Measurements from ENCODE around the gene CDH13.

Gene CDH13

DNA sequence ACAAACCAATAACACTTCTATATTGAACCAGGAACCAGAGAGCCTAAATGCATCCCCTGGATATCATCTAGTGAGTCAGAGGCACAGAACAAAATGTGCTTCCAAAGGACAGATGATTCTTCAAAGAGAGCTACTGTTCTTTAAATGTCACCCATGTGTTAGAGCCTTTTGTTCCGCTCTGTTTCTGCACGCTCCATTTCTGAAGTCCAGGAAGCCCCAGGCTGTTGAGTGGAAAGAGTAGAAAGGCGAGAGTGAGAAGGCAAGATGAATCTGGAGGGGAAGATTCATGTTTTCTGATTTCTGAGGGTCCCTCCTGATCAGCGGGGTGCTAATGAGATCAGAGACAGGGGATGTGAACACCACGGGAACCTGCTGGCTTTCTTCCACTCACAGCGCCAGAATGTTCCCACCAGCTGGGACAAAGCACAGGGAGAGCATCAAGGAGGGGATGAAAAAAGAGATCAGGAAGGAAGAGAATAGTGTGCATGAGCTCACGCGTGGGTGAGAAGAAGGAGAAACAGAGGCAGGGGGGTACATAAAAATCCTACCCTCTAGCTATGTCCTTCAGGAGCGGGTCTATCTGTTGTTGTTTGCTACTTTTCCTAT lies 621.1 kb downstream of the CDH13 start:
- no peak for DNase-seq (ENCODE audit: low read depth in 2 of 2)

GRCh38 chr16:83248735-83249463 lies 622.1 kb downstream of the CDH13 start:
- DNase-seq (ENCODE audit: low read depth in 2 of 2), result no peak

- DNase-seq (ENCODE audit: low read depth in 2 of 2), result no peak
Observed at GRCh38 chr16:83253521-83253920, 626.8 kb downstream of the CDH13 start.

GRCh38 chr16:83258366-83258928 lies 631.7 kb downstream of the CDH13 start:
- no peak for DNase-seq (ENCODE audit: low read depth in 2 of 2)

DNA sequence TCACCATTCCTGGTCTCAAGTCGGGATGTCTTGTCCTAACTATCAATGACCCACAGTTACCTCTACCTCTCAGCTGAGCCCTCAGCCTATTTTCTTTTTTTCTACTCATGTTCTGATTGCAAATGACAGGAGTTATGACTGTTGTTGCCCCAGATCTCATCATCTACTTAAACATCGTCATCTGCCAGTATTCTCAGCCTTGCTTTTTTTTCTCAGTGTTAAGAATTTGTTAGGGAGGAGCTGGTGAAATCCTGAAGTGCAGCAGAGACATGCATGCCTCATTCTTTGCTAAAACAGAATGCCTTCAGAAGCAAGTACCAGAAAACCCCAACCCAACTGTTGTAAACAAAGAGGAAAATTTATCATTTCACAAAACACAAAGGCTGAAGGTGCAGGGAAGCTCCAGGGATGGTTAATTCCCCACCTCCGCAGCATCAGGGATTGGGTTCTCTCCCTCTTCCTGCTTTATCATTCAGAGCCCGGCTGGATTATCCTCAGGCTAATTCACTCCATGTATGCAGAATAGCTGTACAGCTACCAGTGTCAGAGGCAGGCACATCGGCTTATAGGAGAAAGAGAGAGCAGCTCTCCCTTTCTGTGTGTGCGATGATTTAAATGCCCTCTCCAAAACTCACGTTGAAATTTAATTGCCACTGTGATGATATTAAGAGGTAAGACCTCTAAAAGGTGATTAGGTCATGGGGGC lies 640.2 kb downstream of the CDH13 start:
- no peak for DNase-seq (ENCODE audit: low read depth in 2 of 2)

- no peak for DNase-seq (ENCODE audit: low read depth in 2 of 2)
Observed at GRCh38 chr16:83268169-83268568, 641.4 kb downstream of the CDH13 start.

DNA sequence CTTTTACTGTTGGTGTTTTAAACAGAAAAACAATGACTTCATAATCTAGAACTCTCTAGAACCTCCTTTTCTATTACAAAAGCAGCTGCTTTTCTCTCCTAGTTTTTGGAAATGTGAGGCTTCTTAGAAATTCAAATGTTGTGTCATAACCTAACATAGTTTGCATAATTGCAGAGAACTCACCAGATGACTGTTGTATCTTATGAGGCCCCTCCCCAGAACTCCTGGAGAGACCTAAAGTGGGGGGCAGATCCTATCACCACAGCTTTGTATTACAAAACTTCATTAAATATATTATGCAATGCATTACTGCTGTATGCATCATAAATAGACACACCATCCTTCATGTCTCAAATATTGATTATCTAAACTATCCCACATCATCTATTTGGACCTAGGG lies 642.3 kb downstream of the CDH13 start:
- DNase-seq (ENCODE audit: low read depth in 2 of 2), result no peak

GRCh38 chr16:83269541-83269940 lies 642.8 kb downstream of the CDH13 start:
- DNase-seq (ENCODE audit: low read depth in 2 of 2), result no peak

GRCh38 chr16:83270061-83270460 lies 643.3 kb downstream of the CDH13 start:
- no peak for DNase-seq (ENCODE audit: low read depth in 2 of 2)

- DNase-seq (ENCODE audit: low read depth in 2 of 2), result no peak
Observed at GRCh38 chr16:83270640-83271039, 643.9 kb downstream of the CDH13 start.

DNA sequence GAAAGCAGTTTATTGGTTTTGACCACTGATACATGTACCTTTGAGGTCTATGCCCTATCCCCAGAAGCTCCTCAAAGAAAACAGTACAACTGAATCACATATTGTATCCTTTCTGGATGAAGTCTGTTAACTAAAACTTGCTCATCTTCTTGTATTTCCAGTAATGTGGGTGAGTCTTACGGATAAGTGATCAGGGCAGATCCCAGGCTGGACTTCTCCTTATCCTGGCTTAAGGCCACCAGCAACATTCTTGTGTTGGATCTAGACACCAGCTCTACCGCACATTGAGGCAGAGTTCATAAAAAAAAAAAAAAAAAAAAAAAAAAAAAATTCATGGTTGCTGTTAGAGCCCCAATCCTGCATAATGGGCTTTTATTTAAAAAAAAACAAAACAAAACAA lies 644.4 kb downstream of the CDH13 start:
- DNase-seq (ENCODE audit: low read depth in 2 of 2), result no peak

- DNase-seq (ENCODE audit: low read depth in 2 of 2), result no peak
Observed at GRCh38 chr16:83271970-83272575, 645.3 kb downstream of the CDH13 start.

DNA sequence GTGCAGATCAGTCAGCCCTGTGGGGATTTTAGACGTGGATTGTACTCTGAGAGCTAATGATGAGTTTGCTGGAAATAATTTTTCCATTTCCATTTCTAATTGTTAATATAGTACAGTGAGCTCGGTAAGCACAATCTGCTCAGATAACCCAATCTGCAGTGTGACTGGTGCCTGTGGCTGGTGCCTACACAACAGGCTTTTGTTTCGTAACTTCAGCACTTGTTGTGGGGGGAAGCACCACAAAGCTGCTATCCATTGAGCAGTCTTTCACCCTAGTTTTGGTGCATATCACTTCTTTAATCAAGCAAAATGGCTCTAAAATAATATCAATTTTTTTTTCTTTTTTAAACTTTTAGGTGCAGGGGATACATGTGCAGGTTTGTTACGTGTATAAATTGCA lies 646.1 kb downstream of the CDH13 start:
- DNase-seq (ENCODE audit: low read depth in 2 of 2), result no peak

DNA sequence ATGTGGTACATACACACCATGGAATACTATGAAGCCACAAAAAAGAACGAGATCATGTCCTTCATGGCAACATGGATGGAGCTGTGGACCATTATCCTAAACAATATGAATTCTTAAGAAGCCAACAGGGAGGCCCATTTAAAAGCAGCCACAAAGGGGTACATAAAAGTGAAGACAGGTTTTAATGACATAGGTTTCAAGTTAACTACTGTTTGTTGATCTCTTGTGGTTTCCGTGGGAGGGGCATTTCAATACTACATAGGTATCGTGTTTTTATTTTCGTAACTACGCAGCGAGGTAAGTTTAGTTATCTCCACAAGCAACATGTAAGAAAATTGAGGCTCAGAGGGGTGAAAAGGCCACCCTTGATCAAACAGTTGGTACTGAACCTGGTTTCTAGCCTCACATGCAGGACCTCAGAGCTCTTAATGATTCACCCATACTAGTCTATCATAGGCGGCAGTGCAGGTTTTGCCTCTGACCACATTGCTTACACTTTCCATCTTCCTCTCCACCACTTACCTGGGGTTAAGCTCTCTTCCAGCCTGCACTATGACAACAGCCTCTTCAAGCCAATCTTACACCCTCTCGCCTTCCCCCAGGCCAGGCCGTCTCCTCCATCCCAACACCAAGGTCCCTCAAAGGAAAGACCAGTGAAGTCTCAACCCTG lies 646.9 kb downstream of the CDH13 start:
- no peak for DNase-seq (ENCODE audit: low read depth in 2 of 2)

GRCh38 chr16:83279251-83279650 lies 652.5 kb downstream of the CDH13 start:
- DNase-seq (ENCODE audit: low read depth in 2 of 2), result no peak

DNA sequence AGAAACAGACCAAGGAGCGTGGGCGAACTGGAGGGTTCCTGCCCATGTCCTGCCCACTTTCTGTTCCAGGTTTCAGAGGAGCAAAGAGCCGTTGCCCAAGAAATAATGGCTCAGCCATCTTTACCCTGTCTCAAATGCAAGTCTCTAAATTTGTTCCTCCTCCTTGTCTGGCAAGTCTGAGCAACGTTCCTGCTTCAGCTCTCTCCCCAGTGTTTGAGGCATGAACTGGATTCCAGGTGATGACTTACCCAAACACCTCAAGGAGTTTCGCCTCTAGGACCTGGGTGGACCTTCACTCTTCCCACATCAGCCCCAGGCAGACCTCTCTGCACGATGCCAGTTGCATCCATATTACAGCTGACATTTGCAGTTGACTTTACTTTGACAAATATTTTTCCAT lies 659.2 kb downstream of the CDH13 start:
- DNase-seq (ENCODE audit: low read depth in 2 of 2), result no peak

- no peak for DNase-seq (ENCODE audit: low read depth in 2 of 2)
Observed at GRCh38 chr16:83296505-83296904, 669.7 kb downstream of the CDH13 start.

DNA sequence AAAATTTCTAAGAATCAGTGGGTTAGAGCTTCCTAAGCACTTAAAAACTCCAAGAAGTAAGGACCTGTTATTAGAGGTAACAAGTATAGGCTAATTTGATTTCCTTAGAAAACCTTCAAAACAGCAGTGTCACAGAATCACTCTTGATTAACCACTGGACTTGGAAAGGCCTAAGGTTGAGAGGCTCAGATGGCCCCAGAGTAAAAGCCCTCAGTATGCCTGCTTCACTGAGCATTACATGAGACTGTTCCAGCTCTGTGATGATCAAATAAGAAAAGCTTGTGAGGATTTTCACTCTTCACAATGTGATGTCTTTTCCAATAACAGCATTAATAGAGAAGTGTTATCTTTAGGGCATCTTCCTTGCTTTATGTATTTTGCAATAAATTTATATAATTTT lies 671.8 kb downstream of the CDH13 start:
- DNase-seq (ENCODE audit: low read depth in 2 of 2), result no peak

DNA sequence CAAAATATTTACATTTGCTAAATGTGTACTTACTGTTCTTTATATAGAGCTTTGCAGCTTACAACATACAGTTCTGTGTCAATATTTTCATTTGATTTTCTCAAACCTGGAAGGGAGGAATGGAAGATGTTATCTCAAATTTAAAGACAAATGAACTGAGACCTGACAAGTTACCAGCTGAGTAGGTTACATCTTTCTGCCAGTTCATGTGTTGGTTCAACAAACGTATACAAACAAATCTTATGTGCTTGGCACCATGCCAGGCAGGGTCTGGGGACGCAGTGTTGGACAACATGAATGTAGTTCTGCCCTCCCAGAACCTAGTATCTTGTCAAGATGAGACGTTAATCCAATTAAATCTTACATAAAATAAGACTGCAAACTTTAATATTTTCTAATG lies 673.6 kb downstream of the CDH13 start:
- no peak for DNase-seq (ENCODE audit: low read depth in 2 of 2)

- DNase-seq (ENCODE audit: low read depth in 2 of 2), result no peak
Observed at GRCh38 chr16:83301971-83302370, 675.2 kb downstream of the CDH13 start.

- no peak for DNase-seq (ENCODE audit: low read depth in 2 of 2)
Observed at GRCh38 chr16:83302853-83303252, 676.1 kb downstream of the CDH13 start.

GRCh38 chr16:83305092-83305491 lies 678.3 kb downstream of the CDH13 start:
- DNase-seq (ENCODE audit: low read depth in 2 of 2), result no peak

Data from activated CD8-positive, alpha-beta memory T cell treated with anti-CD3 and anti-CD28 coated beads for 4 hours (primary cell).